ENCODE measurements around the gene CCT2.

The CCT2 gene

GRCh38 chr12:69647178-69647577 lies 61.9 kb downstream of the CCT2 start:
- TF ChIP-seq, protein P1, sequence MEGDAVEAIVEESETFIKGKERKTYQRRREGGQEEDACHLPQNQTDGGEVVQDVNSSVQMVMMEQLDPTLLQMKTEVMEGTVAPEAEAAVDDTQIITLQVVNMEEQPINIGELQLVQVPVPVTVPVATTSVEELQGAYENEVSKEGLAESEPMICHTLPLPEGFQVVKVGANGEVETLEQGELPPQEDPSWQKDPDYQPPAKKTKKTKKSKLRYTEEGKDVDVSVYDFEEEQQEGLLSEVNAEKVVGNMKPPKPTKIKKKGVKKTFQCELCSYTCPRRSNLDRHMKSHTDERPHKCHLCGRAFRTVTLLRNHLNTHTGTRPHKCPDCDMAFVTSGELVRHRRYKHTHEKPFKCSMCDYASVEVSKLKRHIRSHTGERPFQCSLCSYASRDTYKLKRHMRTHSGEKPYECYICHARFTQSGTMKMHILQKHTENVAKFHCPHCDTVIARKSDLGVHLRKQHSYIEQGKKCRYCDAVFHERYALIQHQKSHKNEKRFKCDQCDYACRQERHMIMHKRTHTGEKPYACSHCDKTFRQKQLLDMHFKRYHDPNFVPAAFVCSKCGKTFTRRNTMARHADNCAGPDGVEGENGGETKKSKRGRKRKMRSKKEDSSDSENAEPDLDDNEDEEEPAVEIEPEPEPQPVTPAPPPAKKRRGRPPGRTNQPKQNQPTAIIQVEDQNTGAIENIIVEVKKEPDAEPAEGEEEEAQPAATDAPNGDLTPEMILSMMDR (IDR thresholded peaks at IDR 0.05; ENCODE audit: insufficient read depth, low read depth, low read length, missing control alignments): no peak
- DNase-seq (ENCODE audit: low read depth): peak; percentile 8

DNA sequence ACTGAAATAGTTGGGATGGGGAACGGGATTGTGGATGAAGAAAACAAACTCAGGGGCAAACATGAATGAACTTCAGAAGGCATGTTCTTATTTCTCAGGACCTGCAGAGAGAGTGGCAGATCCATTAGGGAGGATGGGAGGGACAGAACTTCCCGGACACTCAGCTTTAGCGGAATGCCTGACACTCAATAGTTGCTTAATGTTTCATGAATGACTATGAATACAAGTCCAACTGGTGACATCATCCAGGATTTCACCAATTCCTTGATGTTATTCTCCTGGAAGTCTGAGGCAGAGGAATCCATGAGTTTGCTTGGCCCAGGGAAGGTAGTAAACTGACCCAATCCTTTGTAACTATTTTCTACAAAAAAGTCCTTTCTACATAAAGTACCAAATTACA lies 63.2 kb downstream of the CCT2 start:
- no peak for DNase-seq (ENCODE audit: low read depth)
- H3K4me3 ChIP-seq (ENCODE audit: low read depth, low read length): no peak overlapping the region
- TF ChIP-seq, protein P1 (IDR thresholded peaks at IDR 0.05; ENCODE audit: insufficient read depth, low read depth, low read length, missing control alignments): no peak

More at GRCh38 chr12:69647178-69647577, 61.9 kb downstream of the CCT2 start:
- H3K4me3 ChIP-seq (ENCODE audit: low read depth, low read length): no peak overlapping the region

- H3K4me3 ChIP-seq (ENCODE audit: low read depth, low read length): no peak overlapping the region
- TF ChIP-seq, protein P1 (IDR thresholded peaks at IDR 0.05; ENCODE audit: insufficient read depth, low read depth, low read length, missing control alignments): no peak
- no peak for DNase-seq (ENCODE audit: low read depth)
Measured at GRCh38 chr12:69649529-69649928, 64.3 kb downstream of the CCT2 start.
